Neural crest cell (in vitro differentiated cells): ENCODE data around the gene TRABD2B. TPM values are rescaled to one million over a fixed set of nuclear protein-coding genes. Genes with fewer than 3 reads are reported as not detected.
A peak's percentile ranks its signal among the peaks of the same experiment; 100 is the strongest.

ENCODE experiments used
- DNase-seq: peaks from one replicate; pipeline ENCODE4 v3.0.0; 2021; ENCODE audit warnings: low read depth, mixed read lengths, low spot score
- H3K27ac Mint-ChIP-seq: one replicate; pipeline ENCODE4 v1.8.0; 2021; ENCODE audit warnings: mild to moderate bottlenecking, mixed read lengths; ENCODE audit not compliant: unreplicated experiment
- H3K27me3 Mint-ChIP-seq: 2 replicates; pipeline ENCODE4 v1.8.0; 2021; ENCODE audit warnings: low read depth, mild to moderate bottlenecking, mixed read lengths
- H3K36me3 Mint-ChIP-seq: 2 replicates; pipeline ENCODE4 v1.8.0; 2021; ENCODE audit warnings: low read depth, mild to moderate bottlenecking, mixed read lengths
- H3K4me1 Mint-ChIP-seq: 2 replicates; pipeline ENCODE4 v1.8.0; 2021; ENCODE audit warnings: mixed read lengths
- H3K4me3 Mint-ChIP-seq: one replicate; pipeline ENCODE4 v1.8.0; 2021; ENCODE audit warnings: mild to moderate bottlenecking, mixed read lengths
- H3K9me3 Mint-ChIP-seq: 2 replicates; pipeline ENCODE4 v1.8.0; 2021; ENCODE audit warnings: mixed read lengths
- total RNA-seq: library from RNA; stranded (reverse); gene quantifications from 2 replicates; pipeline ENCODE4 v1.2.1, GENCODE V29; 2021
- TF ChIP-seq, protein P1 (sequence below): fragments of 200-600 bp; sonication (generic); conservative IDR thresholded peaks from 2 replicates; pipeline ENCODE4 v1.5.0; 2021; ENCODE audit warnings: antibody characterized with exemption, mild to moderate bottlenecking

Gene TRABD2B
- total RNA-seq, 1 donor from 2014 or later = 0.49 TPM

GRCh38 chr1:47731730-47732129 is 265.5 kb downstream of the TRABD2B start:
- Mint-ChIP-seq H3K27me3 (peaks cover 73% of the 10 kb centered on the region), H3K27ac (no peak overlapping the region), H3K4me1 (no peaks in the 10 kb centered on the region), H3K36me3 (no peaks in the 10 kb centered on the region), H3K4me3 (no peak overlapping the region), H3K9me3 (no peaks in the 10 kb centered on the region)
- TF ChIP-seq, protein P1, sequence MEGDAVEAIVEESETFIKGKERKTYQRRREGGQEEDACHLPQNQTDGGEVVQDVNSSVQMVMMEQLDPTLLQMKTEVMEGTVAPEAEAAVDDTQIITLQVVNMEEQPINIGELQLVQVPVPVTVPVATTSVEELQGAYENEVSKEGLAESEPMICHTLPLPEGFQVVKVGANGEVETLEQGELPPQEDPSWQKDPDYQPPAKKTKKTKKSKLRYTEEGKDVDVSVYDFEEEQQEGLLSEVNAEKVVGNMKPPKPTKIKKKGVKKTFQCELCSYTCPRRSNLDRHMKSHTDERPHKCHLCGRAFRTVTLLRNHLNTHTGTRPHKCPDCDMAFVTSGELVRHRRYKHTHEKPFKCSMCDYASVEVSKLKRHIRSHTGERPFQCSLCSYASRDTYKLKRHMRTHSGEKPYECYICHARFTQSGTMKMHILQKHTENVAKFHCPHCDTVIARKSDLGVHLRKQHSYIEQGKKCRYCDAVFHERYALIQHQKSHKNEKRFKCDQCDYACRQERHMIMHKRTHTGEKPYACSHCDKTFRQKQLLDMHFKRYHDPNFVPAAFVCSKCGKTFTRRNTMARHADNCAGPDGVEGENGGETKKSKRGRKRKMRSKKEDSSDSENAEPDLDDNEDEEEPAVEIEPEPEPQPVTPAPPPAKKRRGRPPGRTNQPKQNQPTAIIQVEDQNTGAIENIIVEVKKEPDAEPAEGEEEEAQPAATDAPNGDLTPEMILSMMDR = no peak
- DNase-seq = no peak

DNA sequence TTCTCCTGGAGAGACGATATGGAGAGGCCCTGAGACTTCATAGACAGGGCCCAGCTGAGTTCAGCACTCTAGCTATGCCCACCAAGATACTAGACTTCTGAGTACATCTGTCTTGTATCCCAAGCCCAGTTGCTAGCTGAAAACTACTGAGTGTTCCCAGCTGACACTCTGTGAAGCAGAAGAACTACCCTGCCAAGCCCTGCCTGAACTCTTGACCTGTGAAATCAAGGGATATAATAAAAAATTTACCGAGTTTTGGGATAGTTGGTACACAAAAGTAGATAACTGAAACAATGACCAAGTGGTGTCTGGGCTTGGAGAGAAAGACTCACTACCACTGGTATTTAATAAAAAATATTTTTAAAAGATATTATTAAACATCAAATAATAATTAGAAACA is 267.5 kb downstream of the TRABD2B start:
- no peak overlapping the region for H3K4me3 Mint-ChIP-seq
- peaks cover 10% of the 10 kb centered on the region for H3K4me1 Mint-ChIP-seq
- H3K27me3 Mint-ChIP-seq = peaks cover 71% of the 10 kb centered on the region
- no peak overlapping the region for H3K27ac Mint-ChIP-seq
- DNase-seq = no peak
- no peaks in the 10 kb centered on the region for H3K9me3 Mint-ChIP-seq
- TF ChIP-seq, protein P1 = no peak
- H3K36me3 Mint-ChIP-seq = no peaks in the 10 kb centered on the region

GRCh38 chr1:47727697-47728085 is 269.5 kb downstream of the TRABD2B start:
- Mint-ChIP-seq H3K4me1 (peaks cover 10% of the 10 kb centered on the region), H3K36me3 (no peaks in the 10 kb centered on the region), H3K4me3 (no peak overlapping the region), H3K9me3 (no peaks in the 10 kb centered on the region), H3K27me3 (peaks cover 75% of the 10 kb centered on the region), H3K27ac (no peak overlapping the region)
- DNase-seq = no peak
- TF ChIP-seq, protein P1 = no peak

- H3K4me3 Mint-ChIP-seq = no peak overlapping the region
These were observed 270.0 kb downstream of the TRABD2B start for GRCh38 chr1:47727051-47727696.

DNA sequence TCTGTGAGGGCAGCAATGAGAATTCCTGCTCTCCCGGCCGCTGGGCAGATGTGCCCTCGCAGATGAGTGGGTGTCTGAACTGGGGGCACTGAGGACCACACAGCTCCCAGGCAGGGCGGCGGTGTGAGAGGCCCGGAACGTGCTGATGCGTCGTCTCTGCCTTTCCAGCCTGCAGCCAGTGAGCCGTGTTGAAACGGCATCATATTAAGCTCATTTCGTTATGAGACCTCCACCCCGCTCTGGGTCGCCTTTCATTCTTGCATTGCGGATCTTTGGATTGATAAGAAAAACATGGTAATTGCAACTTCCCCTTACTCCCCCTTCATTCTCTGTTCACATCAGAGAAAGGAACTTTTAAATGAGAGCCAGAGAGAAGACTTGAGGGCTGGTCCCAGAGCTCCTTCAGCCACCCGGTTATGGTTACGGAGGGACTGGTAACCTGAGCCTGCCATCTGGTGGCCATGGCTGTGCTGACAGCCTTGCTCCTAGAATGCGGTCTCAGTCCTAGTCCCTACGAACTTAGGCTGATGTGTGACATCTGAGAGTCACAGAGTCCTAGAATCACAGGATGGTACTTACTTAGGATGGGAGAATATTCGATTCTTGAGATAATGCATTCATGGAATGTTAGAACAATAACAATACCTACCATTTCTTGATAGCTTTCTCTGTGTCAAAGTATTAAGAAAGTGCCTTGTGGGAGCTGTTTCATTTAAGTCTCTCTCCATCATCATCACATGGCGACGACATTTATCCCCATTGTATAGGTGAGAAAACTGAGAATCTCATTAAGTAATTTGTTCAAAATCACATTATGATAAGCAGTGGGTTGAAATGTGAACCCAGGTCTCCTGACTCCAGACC is 271.0 kb downstream of the TRABD2B start:
- TF ChIP-seq, protein P1 = peak; percentile 97
- peaks cover 76% of the 10 kb centered on the region for H3K27me3 Mint-ChIP-seq
- no peak overlapping the region for H3K27ac Mint-ChIP-seq
- no peaks in the 10 kb centered on the region for H3K9me3 Mint-ChIP-seq
- no peaks in the 10 kb centered on the region for H3K36me3 Mint-ChIP-seq
- peak overlapping the region; percentile 35 for H3K4me3 Mint-ChIP-seq
- peak; percentile 80 for DNase-seq
- peaks cover 14% of the 10 kb centered on the region for H3K4me1 Mint-ChIP-seq

More at GRCh38 chr1:47727051-47727696, 270.0 kb downstream of the TRABD2B start:
- peaks cover 10% of the 10 kb centered on the region for H3K4me1 Mint-ChIP-seq
- no peaks in the 10 kb centered on the region for H3K36me3 Mint-ChIP-seq
- peaks cover 75% of the 10 kb centered on the region for H3K27me3 Mint-ChIP-seq
- H3K27ac Mint-ChIP-seq = no peak overlapping the region
- TF ChIP-seq, protein P1 = no peak
- H3K9me3 Mint-ChIP-seq = no peaks in the 10 kb centered on the region
- DNase-seq = no peak
